ENCODE measurements around the gene NPHP4. TPM values are rescaled to one million over a fixed set of nuclear protein-coding genes. Genes with fewer than 3 reads are reported as not detected.

NPHP4 gene
- polyA plus RNA-seq, 1 of the 3 experiments (the other 2 are of a cell fraction): 7.0 TPM

GRCh38 chr1:5913078-5913845 lies 79.0 kb downstream of the NPHP4 start:
- 93% methylated on average over 10 of the region's 14 CpGs for WGBS (ENCODE audit: low lambda C conversion rate)
- H4K20me1 ChIP-seq (ENCODE audit: insufficient read depth): no peaks in the 10 kb centered on the region
- H3K4me2 ChIP-seq: no peak overlapping the region
- H3K9ac ChIP-seq: no peak overlapping the region
- H3K27me3 ChIP-seq (ENCODE audit: insufficient read depth): no peaks in the 10 kb centered on the region
- H3F3A ChIP-seq (replicated peaks; ENCODE audit: insufficient read depth): no peaks in the 10 kb centered on the region
- CTCF ChIA-PET: interaction anchor here (4.1 to 8.6 kb wide), 2 partner anchors 62 to 168 kb away, joined by 29 to 55 read pairs; no protein-coding TSS in a partner anchor
- POLR2A ChIA-PET: interaction anchor here (0.7 kb wide), 1 partner anchor 43 kb away, joined by 7 read pairs; no protein-coding TSS in a partner anchor
- TF ChIP-seq CHD2 (IDR thresholded peaks at IDR 0.05; ENCODE audit: low read length, partially characterized antibody): no peak
- TF ChIP-seq FOSL2 (IDR thresholded peaks at IDR 0.05; ENCODE audit: borderline replicate concordance, low read depth): no peak
- no peak for TF ChIP-seq POLR2AphosphoS5 (IDR thresholded peaks at IDR 0.05; ENCODE audit: low read depth, low read length)
- TF ChIP-seq REST (IDR thresholded peaks at IDR 0.05; ENCODE audit: low read depth, low read length): no peak
- TF ChIP-seq NRF1 (IDR thresholded peaks at IDR 0.05; ENCODE audit: low read depth, low read length): no peak
- no peak for TF ChIP-seq RFX5 (IDR thresholded peaks at IDR 0.05; ENCODE audit: low read length)
- no peak for TF ChIP-seq JUND (IDR thresholded peaks at IDR 0.05)
- no peak for TF ChIP-seq ELF1 (IDR thresholded peaks at IDR 0.05)
- no peak for TF ChIP-seq TAF1 (IDR thresholded peaks at IDR 0.05; ENCODE audit: borderline replicate concordance, low read depth, low read length)
- no peak for TF ChIP-seq TEAD4 (IDR thresholded peaks at IDR 0.05; ENCODE audit: borderline replicate concordance, insufficient read depth)
- peaks cover 0 to 12% of the 10 kb centered on the region in 2 experiments; a peak in 1 of 4 replicates for H3K4me1 ChIP-seq (ENCODE audit: control insufficient read depth in 1 of 2, insufficient read depth in 2 of 2, low read depth in 1 of 2, low read length in 1 of 2)
- H3K9me2 ChIP-seq: no peaks in the 10 kb centered on the region
- H3K4me3 ChIP-seq (ENCODE audit: low read depth in 2 of 2, low read length in 1 of 2): no peak overlapping the region
- no peaks in the 10 kb centered on the region for H3K79me2 ChIP-seq (ENCODE audit: insufficient read depth)
- H3K36me3 ChIP-seq (replicated peaks in 1 of 2; ENCODE audit: control insufficient read depth in 1 of 2, insufficient read depth in 2 of 2, low read length in 1 of 2): no peaks in the 10 kb centered on the region
- H3K9me3 ChIP-seq: no peaks in the 10 kb centered on the region
- DNase-seq: no peak
- no peak overlapping the region for H3K27ac ChIP-seq (ENCODE audit: low read depth in 2 of 2, low read length in 1 of 2)
- no peak overlapping the region for H2AFZ ChIP-seq (ENCODE audit: low read depth)

- Histone ChIP-seq H3F3A (replicated peaks; ENCODE audit: insufficient read depth) (no peaks in the 10 kb centered on the region), H3K9me2 (no peaks in the 10 kb centered on the region), H3K79me2 (ENCODE audit: insufficient read depth) (no peaks in the 10 kb centered on the region), H4K20me1 (ENCODE audit: insufficient read depth) (no peaks in the 10 kb centered on the region), H3K4me3 (ENCODE audit: low read depth in 2 of 2, low read length in 1 of 2) (no peak overlapping the region), H3K4me2 (no peak overlapping the region), H3K36me3 (replicated peaks in 1 of 2; ENCODE audit: control insufficient read depth in 1 of 2, insufficient read depth in 2 of 2, low read length in 1 of 2) (no peaks in the 10 kb centered on the region), H3K9ac (no peak overlapping the region), H2AFZ (ENCODE audit: low read depth) (no peak overlapping the region), H3K27me3 (ENCODE audit: insufficient read depth) (no peaks in the 10 kb centered on the region), H3K4me1 (ENCODE audit: control insufficient read depth in 1 of 2, insufficient read depth in 2 of 2, low read depth in 1 of 2, low read length in 1 of 2) (peaks cover 0 to 12% of the 10 kb centered on the region in 2 experiments; a peak in 1 of 4 replicates), H3K27ac (ENCODE audit: low read depth in 2 of 2, low read length in 1 of 2) (no peak overlapping the region), H3K9me3 (no peaks in the 10 kb centered on the region)
- WGBS (ENCODE audit: low lambda C conversion rate): 94% methylated on average over 17 of the region's 19 CpGs
- TF ChIP-seq ELF1 (IDR thresholded peaks at IDR 0.05): no peak
- TF ChIP-seq, protein P1, sequence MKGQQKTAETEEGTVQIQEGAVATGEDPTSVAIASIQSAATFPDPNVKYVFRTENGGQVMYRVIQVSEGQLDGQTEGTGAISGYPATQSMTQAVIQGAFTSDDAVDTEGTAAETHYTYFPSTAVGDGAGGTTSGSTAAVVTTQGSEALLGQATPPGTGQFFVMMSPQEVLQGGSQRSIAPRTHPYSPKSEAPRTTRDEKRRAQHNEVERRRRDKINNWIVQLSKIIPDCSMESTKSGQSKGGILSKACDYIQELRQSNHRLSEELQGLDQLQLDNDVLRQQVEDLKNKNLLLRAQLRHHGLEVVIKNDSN (IDR thresholded peaks at IDR 0.05; ENCODE audit: borderline replicate concordance, low read depth): no peak
- no peak for TF ChIP-seq FOSL2 (IDR thresholded peaks at IDR 0.05; ENCODE audit: borderline replicate concordance, low read depth)
- no peak for TF ChIP-seq FOXM1 (IDR thresholded peaks at IDR 0.05; ENCODE audit: low read depth)
- no peak for TF ChIP-seq TCF12 (IDR thresholded peaks at IDR 0.05)
- ChIA-PET POLR2A (no interaction called here), CTCF (interaction anchor here (8.6 kb wide), 1 partner anchor 63 kb away, joined by 55 read pairs; no protein-coding TSS in a partner anchor)
- no peak for DNase-seq
These were observed 80.4 kb downstream of the NPHP4 start for GRCh38 chr1:5911871-5912271.
